ENCODE results near the gene ATXN10.

Gene ATXN10

GRCh38 chr22:45866126-45866645 lies 194.6 kb downstream of the ATXN10 start:
- DNase-seq: no peak

- no peak for DNase-seq
These were observed 195.0 kb downstream of the ATXN10 start for GRCh38 chr22:45866646-45867117.

GRCh38 chr22:45867118-45867905 lies 195.7 kb downstream of the ATXN10 start:
- DNase-seq: no peak

- no peak for DNase-seq
These were observed 196.4 kb downstream of the ATXN10 start for GRCh38 chr22:45867906-45868555.

- DNase-seq: no peak
These were observed 197.1 kb downstream of the ATXN10 start for GRCh38 chr22:45868571-45869339.

- DNase-seq: no peak
These were observed 197.8 kb downstream of the ATXN10 start for GRCh38 chr22:45869340-45869847.

GRCh38 chr22:45870011-45870410 lies 198.4 kb downstream of the ATXN10 start:
- no peak for DNase-seq

GRCh38 chr22:45871721-45872120 lies 200.1 kb downstream of the ATXN10 start:
- no peak for DNase-seq

- DNase-seq: no peak
These were observed 201.1 kb downstream of the ATXN10 start for GRCh38 chr22:45872659-45873263.

GRCh38 chr22:45876136-45877035 lies 204.8 kb downstream of the ATXN10 start:
- DNase-seq: no peak

- no peak for DNase-seq
These were observed 205.4 kb downstream of the ATXN10 start for GRCh38 chr22:45877036-45877380.

GRCh38 chr22:45877651-45878050 lies 206.0 kb downstream of the ATXN10 start:
- DNase-seq: no peak

- no peak for DNase-seq
These were observed 206.6 kb downstream of the ATXN10 start for GRCh38 chr22:45878051-45878781.

- DNase-seq: no peak
These were observed 207.4 kb downstream of the ATXN10 start for GRCh38 chr22:45878901-45879551.

GRCh38 chr22:45879552-45879949 lies 207.9 kb downstream of the ATXN10 start:
- no peak for DNase-seq

- DNase-seq: no peak
These were observed 208.6 kb downstream of the ATXN10 start for GRCh38 chr22:45880091-45880715.

- DNase-seq: no peak
These were observed 209.3 kb downstream of the ATXN10 start for GRCh38 chr22:45880716-45881523.

- no peak for DNase-seq
These were observed 209.9 kb downstream of the ATXN10 start for GRCh38 chr22:45881524-45881875.

Data from NCI-H226 (cell line).